KMS-11 (cell line): Measurements from ENCODE around the gene OR10V1.

Source experiments
- H2AFZ ChIP-seq: fragments of 200-600 bp; sonication (generic); 2 replicates; pipeline ENCODE4 v1.6.1; 2016; ENCODE audit warnings: antibody characterized with exemption, mixed run types, low read depth
- H3K27ac ChIP-seq: fragments of 200-600 bp; sonication (generic); 2 replicates; pipeline ENCODE4 v1.6.1; 2016; ENCODE audit warnings: mild to moderate bottlenecking, mixed run types
- H3K27me3 ChIP-seq: fragments of 200-600 bp; sonication (generic); 2 replicates; pipeline ENCODE4 v1.6.1; 2017; ENCODE audit warnings: mild to moderate bottlenecking, low read depth, mixed run types, moderate library complexity; ENCODE audit not compliant: insufficient read depth
- H3K36me3 ChIP-seq: fragments of 200-600 bp; sonication (generic); 2 replicates; pipeline ENCODE4 v1.6.1; 2017; ENCODE audit warnings: mild to moderate bottlenecking, mixed run types; ENCODE audit not compliant: insufficient read depth
- H3K4me1 ChIP-seq: fragments of 200-600 bp; sonication (generic); 2 replicates; pipeline ENCODE4 v1.6.1; 2016; ENCODE audit warnings: mild to moderate bottlenecking, low read depth, mixed run types; ENCODE audit not compliant: poor library complexity, severe bottlenecking
- H3K4me2 ChIP-seq: fragments of 200-600 bp; sonication (generic); 2 replicates; pipeline ENCODE4 v1.7.0; 2016; ENCODE audit warnings: mild to moderate bottlenecking, mixed run types
- H3K4me3 ChIP-seq: fragments of 200-600 bp; sonication (generic); IDR thresholded peaks from 2 replicates; pipeline ENCODE4 v1.6.1; 2017; ENCODE audit warnings: low read depth, low read length, mixed read lengths; ENCODE audit not compliant: insufficient read depth
- H3K79me2 ChIP-seq: fragments of 200-600 bp; sonication (generic); 2 replicates; pipeline ENCODE4 v1.6.1; 2016; ENCODE audit warnings: low read depth, mixed run types; ENCODE audit not compliant: insufficient read depth
- H3K9ac ChIP-seq: fragments of 200-600 bp; sonication (generic); 2 replicates; pipeline ENCODE4 v1.6.1; 2016; ENCODE audit warnings: mild to moderate bottlenecking, mixed run types
- H4K20me1 ChIP-seq: fragments of 200-600 bp; sonication (generic); 2 replicates; pipeline ENCODE4 v1.6.1; 2016; ENCODE audit warnings: mild to moderate bottlenecking, mixed run types; ENCODE audit not compliant: insufficient read depth
- TF ChIP-seq, protein P1 (sequence below): fragments of 200-600 bp; sonication (generic); conservative IDR thresholded peaks from 2 replicates; pipeline ENCODE4 v1.6.1; 2017; ENCODE audit warnings: low read depth, mild to moderate bottlenecking, antibody characterized with exemption, low read length, moderate library complexity, mixed read lengths

Gene OR10V1, protein sequence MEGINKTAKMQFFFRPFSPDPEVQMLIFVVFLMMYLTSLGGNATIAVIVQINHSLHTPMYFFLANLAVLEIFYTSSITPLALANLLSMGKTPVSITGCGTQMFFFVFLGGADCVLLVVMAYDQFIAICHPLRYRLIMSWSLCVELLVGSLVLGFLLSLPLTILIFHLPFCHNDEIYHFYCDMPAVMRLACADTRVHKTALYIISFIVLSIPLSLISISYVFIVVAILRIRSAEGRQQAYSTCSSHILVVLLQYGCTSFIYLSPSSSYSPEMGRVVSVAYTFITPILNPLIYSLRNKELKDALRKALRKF

DNA sequence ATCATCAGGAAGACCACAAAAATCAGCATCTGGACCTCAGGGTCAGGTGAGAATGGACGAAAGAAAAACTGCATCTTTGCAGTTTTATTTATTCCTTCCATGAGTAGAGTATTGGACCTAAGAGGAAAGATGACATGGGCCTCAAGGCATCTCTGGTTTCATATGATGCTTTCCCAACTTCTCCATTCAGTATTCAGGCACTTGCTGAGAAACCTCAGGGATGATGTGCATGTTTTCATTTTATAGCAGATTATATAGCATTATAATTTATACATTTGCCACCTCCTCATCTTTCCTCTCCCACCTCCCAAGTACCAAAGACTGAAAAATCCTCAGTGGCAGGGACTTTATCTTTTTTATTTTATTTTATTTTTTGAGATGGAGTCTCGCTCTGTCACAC lies at the start of gene OR10V1:
Gene OR10V1 (minus strand): TSS at position 101 of the 400 bp plus-strand sequence. CDS start 0 bp downstream, at position 101.
- H3K27me3 ChIP-seq: no peaks in the 10 kb centered on the region
- no peaks in the 10 kb centered on the region for H4K20me1 ChIP-seq
- no peaks in the 10 kb centered on the region for H3K36me3 ChIP-seq
- no peak within 1 kb of the TSS for H2AFZ ChIP-seq
- no peak within 1 kb of the TSS for H3K4me2 ChIP-seq
- H3K27ac ChIP-seq: no peak within 1 kb of the TSS
- no peak within 1 kb of the TSS for H3K9ac ChIP-seq
- TF ChIP-seq, protein P1, sequence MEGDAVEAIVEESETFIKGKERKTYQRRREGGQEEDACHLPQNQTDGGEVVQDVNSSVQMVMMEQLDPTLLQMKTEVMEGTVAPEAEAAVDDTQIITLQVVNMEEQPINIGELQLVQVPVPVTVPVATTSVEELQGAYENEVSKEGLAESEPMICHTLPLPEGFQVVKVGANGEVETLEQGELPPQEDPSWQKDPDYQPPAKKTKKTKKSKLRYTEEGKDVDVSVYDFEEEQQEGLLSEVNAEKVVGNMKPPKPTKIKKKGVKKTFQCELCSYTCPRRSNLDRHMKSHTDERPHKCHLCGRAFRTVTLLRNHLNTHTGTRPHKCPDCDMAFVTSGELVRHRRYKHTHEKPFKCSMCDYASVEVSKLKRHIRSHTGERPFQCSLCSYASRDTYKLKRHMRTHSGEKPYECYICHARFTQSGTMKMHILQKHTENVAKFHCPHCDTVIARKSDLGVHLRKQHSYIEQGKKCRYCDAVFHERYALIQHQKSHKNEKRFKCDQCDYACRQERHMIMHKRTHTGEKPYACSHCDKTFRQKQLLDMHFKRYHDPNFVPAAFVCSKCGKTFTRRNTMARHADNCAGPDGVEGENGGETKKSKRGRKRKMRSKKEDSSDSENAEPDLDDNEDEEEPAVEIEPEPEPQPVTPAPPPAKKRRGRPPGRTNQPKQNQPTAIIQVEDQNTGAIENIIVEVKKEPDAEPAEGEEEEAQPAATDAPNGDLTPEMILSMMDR: no peak
- no peak within 1 kb of the TSS for H3K4me3 ChIP-seq
- no peaks in the 10 kb centered on the region for H3K79me2 ChIP-seq
- H3K4me1 ChIP-seq: no peaks in the 10 kb centered on the region

DNA sequence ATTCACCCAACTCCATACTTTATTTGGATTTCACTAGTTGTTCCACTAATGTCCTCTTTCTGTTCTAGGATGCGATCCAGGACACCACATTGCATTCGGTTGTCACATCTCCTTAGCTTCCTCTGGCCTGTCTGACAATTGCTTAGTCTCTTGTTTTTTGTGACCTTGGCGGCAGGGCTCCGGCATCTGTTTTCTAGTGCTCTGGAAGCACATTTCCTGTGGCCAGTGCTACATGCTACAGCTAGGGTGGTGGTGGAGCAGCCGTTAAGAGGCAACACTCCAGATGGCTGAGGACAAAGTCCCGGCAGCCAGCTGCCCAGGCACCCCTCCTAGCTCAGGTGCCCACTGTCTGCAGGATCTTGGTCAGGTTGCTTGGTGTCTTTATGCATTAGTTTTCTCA lies 48.3 kb upstream of the OR10V1 start:
- Histone ChIP-seq H3K79me2 (no peaks in the 10 kb centered on the region), H3K9ac (no peak overlapping the region), H3K36me3 (no peaks in the 10 kb centered on the region), H3K4me3 (no peak overlapping the region), H2AFZ (no peak overlapping the region), H3K4me1 (no peaks in the 10 kb centered on the region), H3K27ac (no peak overlapping the region), H3K4me2 (no peak overlapping the region), H3K27me3 (no peaks in the 10 kb centered on the region), H4K20me1 (no peaks in the 10 kb centered on the region)
- TF ChIP-seq, protein P1: no peak

DNA sequence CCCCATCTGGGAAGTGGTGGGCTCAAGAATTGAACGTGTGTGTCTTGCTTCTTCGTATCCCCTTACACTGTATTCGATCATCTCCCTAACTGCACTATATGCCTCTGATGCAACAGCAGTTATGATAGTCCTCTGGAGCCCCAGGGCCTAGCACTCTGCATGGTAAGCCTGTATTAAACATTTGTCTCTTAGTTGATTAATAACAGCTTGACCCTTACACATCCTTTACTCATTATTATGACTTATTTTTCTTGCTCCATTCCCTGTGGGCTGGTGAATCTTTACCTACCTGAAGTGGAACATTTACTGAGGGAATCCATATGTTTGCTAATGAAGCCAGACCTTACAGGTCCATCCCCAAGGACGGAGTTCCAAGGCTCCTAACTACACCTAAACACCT lies 47.1 kb upstream of the OR10V1 start:
- Histone ChIP-seq H3K9ac (no peak overlapping the region), H2AFZ (no peak overlapping the region), H3K36me3 (no peaks in the 10 kb centered on the region), H3K4me1 (peaks cover 9% of the 10 kb centered on the region), H3K4me3 (no peak overlapping the region), H3K79me2 (no peaks in the 10 kb centered on the region), H3K4me2 (no peak overlapping the region), H4K20me1 (no peaks in the 10 kb centered on the region), H3K27ac (no peak overlapping the region), H3K27me3 (no peaks in the 10 kb centered on the region)
- TF ChIP-seq, protein P1: no peak

DNA sequence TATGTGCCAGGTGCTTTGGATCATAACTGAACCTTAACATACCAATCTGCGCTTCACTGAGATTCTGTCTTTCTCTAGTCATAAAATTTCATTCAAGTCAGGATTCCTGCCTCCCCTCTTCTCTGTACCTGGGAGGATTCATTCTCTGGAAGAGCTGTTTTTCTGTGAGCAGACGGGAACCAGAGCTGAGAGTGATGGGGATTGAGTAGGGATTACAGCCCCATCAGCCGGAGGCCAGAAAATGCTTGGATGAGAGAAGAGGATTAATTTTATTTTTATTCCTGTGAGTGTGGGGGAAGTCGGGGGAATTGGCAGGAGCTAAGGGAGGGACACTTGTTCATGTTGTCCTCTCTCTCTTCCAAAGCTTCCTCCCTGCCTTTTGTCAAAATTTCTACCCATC lies 46.3 kb upstream of the OR10V1 start:
- H3K27ac ChIP-seq: no peak overlapping the region
- H3K9ac ChIP-seq: no peak overlapping the region
- no peak overlapping the region for H3K4me3 ChIP-seq
- no peaks in the 10 kb centered on the region for H3K36me3 ChIP-seq
- no peaks in the 10 kb centered on the region for H3K79me2 ChIP-seq
- no peaks in the 10 kb centered on the region for H3K27me3 ChIP-seq
- H4K20me1 ChIP-seq: no peaks in the 10 kb centered on the region
- peaks cover 9% of the 10 kb centered on the region for H3K4me1 ChIP-seq
- H2AFZ ChIP-seq: no peak overlapping the region
- TF ChIP-seq, protein P1: no peak
- no peak overlapping the region for H3K4me2 ChIP-seq
